Activated CD8-positive, alpha-beta T cell treated with anti-CD3 and anti-CD28 coated beads, Interleukin-2, amount 10 ng/mL, durations not matched to agents 7 days and 5 days (primary cell): ENCODE measurements around the gene VENTX. TPM values are rescaled to one million over a fixed set of nuclear protein-coding genes. Genes with fewer than 3 reads are reported as not detected.

Experiments used
- ATAC-seq: fragments of 150-1000 bp; cut with Tn5 transposase; one replicate; pipeline ENCODE4 v1.10.0; 2021; ENCODE audit warnings: moderate library complexity
- CTCF ChIA-PET: fragments of 350-600 bp; sonication (Branson Sonifier 250); formaldehyde crosslinking; loops from one replicate; lab custom pipeline; 2021; ENCODE audit warnings: antibody characterized with exemption; lab: Charles Lee
- POLR2A ChIA-PET: fragments of 350-600 bp; sonication (Branson Sonifier 250); formaldehyde crosslinking; loops from one replicate; lab custom pipeline; 2021; ENCODE audit warnings: antibody characterized with exemption; lab: Charles Lee
- DNase-seq: peaks from one replicate; pipeline ENCODE4 v3.0.0-alpha.2; 2020
- H3K27ac Mint-ChIP-seq: one replicate; pipeline ENCODE4 v1.8.0; 2021; ENCODE audit warnings: mild to moderate bottlenecking, mixed read lengths
- H3K27me3 Mint-ChIP-seq: one replicate; pipeline ENCODE4 v1.8.0; 2021; ENCODE audit warnings: low read depth, mixed read lengths
- H3K36me3 Mint-ChIP-seq: one replicate; pipeline ENCODE4 v1.8.0; 2021; ENCODE audit warnings: low read depth, mixed read lengths
- H3K4me1 Mint-ChIP-seq: one replicate; pipeline ENCODE4 v1.8.0; 2021; ENCODE audit warnings: low read depth, mixed read lengths
- H3K4me3 Mint-ChIP-seq: one replicate; pipeline ENCODE4 v1.8.0; 2021; ENCODE audit warnings: mild to moderate bottlenecking, mixed read lengths
- H3K9me3 Mint-ChIP-seq: one replicate; pipeline ENCODE4 v1.8.0; 2022; ENCODE audit warnings: mixed read lengths; ENCODE audit not compliant: insufficient read depth
- total RNA-seq, 2 experiments: library from RNA; stranded (reverse); gene quantifications; one replicate each; pipeline ENCODE4 v1.2.3, GENCODE V29; 2021

Gene VENTX
- total RNA-seq, 2 experiments from 2014 or later: not detected

DNA sequence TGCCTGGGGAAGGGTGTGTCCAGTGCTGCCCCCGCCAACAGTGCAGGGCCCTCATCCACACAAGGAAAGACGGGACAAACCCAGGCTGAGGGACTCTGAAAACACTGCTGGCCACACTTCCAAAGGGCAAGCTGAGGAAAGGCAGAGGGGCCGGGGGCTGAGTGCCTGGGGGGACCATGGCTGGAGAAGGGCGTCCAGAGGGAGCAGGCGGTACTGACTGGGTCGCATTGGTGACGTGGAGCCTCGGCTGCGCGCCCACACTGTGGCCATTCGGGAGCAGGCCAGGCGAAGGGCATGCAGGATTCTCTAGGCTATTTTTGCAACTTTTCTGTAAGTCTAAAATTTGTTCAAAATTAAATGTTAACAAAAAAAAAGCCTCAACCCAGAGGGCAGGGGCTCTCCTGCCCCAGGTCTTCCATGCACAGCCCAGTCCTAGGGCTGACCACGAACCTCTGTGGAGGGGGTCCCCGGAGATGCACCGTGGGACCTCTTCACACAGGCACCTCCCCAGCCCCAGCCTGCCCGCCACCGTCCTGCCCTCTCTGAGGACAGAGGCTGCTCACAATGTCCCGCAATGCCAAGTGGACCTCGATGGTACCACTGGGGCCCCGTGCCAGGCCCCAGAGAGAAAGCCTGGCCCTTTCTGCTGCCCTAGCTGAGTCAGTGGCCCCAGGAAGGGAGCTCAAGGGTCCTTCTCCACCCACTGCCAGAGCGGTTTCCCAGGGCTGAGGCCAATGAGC is 28.6 kb downstream of the VENTX start:
- Mint-ChIP-seq H3K4me3 (no peak overlapping the region), H3K9me3 (no peaks in the 10 kb centered on the region), H3K4me1 (peaks cover 41% of the 10 kb centered on the region), H3K27me3 (no peaks in the 10 kb centered on the region), H3K36me3 (peaks cover 23% of the 10 kb centered on the region), H3K27ac (no peak overlapping the region)
- no peak for ATAC-seq
- POLR2A ChIA-PET: interaction anchor here (1.2 kb wide), 1 partner anchor 10 kb away, joined by 4 read pairs; the partner anchor contains the start of gene ADAM8
- DNase-seq: no peak
- CTCF ChIA-PET: interaction anchor here (0.6 kb wide), 1 partner anchor 586 kb away, joined by 3 read pairs; no protein-coding TSS in a partner anchor

DNA sequence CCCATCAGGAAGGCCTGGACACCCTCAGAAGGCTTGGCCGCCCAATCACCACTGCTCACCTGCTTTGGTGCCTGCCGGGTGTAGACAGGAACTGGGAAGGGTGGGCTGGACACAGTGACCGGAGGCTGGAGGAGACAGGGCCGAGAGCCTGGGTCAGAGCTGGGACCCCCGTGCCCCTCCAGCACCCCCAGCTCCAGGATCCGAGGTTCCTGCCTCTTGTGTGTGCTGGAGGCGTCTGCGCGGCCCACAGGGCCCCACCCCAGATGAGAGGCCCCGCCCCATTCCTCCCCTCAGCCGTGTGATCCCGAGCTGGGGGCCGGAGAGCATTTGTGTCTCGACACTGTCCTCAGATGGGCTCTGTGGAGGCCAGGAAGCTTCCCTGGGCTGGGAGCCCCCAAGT is 29.6 kb downstream of the VENTX start:
- no peak for ATAC-seq

DNA sequence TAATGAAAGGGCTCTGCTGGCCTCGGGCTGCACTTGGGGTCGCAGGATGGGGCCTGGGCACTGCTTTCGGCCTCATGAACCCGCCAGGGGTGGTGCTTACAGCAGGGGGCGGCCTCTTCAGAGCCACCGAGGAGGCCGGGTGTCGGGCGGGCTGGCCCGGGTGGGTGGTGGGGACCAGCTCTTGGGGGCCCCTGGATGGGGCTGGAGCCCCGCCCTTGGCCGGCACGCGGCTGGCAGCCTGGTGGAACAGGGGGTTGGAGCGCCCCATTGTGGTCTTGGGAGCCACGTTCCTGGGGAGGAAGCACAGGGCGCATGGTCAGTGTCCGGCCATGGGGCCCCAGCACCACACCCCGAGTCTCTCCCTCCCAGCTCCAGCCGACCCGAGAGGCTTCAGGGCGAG is 30.2 kb downstream of the VENTX start:
- H3K27ac Mint-ChIP-seq: no peak overlapping the region
- H3K36me3 Mint-ChIP-seq: peaks cover 24% of the 10 kb centered on the region
- ATAC-seq: no peak
- H3K4me1 Mint-ChIP-seq: peaks cover 31% of the 10 kb centered on the region
- H3K27me3 Mint-ChIP-seq: no peaks in the 10 kb centered on the region
- ChIA-PET CTCF (interaction anchor here (0.8 kb wide), 1 partner anchor 8 kb away, joined by 3 read pairs; the partner anchor contains the start of gene ADAM8), POLR2A (interaction anchor here (1.2 kb wide), 1 partner anchor 9 kb away, joined by 4 read pairs; the partner anchor contains the start of gene ADAM8)
- no peak for DNase-seq
- H3K9me3 Mint-ChIP-seq: no peaks in the 10 kb centered on the region
- no peak overlapping the region for H3K4me3 Mint-ChIP-seq

More for the DNA sequence above, 29.6 kb downstream of the VENTX start:
- no peak overlapping the region for H3K4me3 Mint-ChIP-seq
- ChIA-PET POLR2A (interaction anchor here (1.2 kb wide), 1 partner anchor 9 kb away, joined by 4 read pairs; the partner anchor contains the start of gene ADAM8), CTCF (interaction anchor here (0.8 kb wide), 1 partner anchor 9 kb away, joined by 3 read pairs; the partner anchor contains the start of gene ADAM8)
- H3K9me3 Mint-ChIP-seq: no peaks in the 10 kb centered on the region
- no peaks in the 10 kb centered on the region for H3K27me3 Mint-ChIP-seq
- peaks cover 27% of the 10 kb centered on the region for H3K36me3 Mint-ChIP-seq
- no peak overlapping the region for H3K27ac Mint-ChIP-seq
- peaks cover 36% of the 10 kb centered on the region for H3K4me1 Mint-ChIP-seq
- no peak for DNase-seq

DNA sequence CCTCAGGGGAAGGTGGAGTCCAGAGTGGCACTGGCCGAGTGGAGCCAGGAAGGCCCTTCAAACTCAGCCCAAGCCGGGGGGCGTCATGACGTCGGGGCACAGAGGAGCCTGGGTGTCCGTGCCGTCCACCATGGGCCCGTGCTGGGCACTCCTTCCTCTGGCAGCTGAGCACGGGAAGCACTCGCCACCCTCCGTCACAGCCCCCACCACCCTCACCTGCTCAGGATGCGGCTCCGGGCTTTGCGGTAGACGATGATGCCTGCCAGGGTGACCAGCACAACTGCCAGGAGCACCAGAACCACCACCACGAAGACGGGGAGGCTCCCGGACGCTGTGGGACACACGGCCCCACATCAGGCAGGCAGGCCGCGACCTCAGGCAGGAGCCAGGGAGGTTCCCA is 30.9 kb downstream of the VENTX start:
- H3K4me3 Mint-ChIP-seq: no peak overlapping the region
- peaks cover 21% of the 10 kb centered on the region for H3K36me3 Mint-ChIP-seq
- ChIA-PET CTCF (no interaction called here), POLR2A (no interaction called here)
- DNase-seq (no peak), ATAC-seq (no peak)
- H3K4me1 Mint-ChIP-seq: peaks cover 24% of the 10 kb centered on the region
- H3K9me3 Mint-ChIP-seq: no peaks in the 10 kb centered on the region
- no peak overlapping the region for H3K27ac Mint-ChIP-seq
- no peaks in the 10 kb centered on the region for H3K27me3 Mint-ChIP-seq

DNA sequence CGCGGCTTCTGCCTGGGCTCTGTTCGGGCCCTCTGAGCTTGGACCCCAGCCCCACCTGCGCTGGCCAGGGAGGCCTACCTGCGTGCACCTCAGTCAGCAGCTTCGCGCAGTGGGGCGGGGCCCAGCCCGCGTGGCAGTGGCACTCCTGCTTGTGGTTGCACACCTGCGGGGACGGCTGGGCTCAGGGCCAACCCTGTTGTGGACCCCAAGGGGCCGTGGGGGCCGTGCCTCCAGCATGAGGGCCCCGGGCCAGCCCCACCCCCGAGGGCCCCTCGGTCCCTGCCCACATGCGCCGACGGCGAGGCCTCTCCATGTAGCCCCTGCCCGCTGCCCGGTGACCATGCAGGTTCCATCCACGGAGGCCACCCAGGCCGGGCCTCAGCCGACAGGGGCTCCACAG is 31.7 kb downstream of the VENTX start:
- no peak for ATAC-seq
- POLR2A ChIA-PET: interaction anchor here (0.9 kb wide), 1 partner anchor 34 kb away, joined by 3 read pairs; no protein-coding TSS in a partner anchor
- H3K36me3 Mint-ChIP-seq: peaks cover 19% of the 10 kb centered on the region

DNA sequence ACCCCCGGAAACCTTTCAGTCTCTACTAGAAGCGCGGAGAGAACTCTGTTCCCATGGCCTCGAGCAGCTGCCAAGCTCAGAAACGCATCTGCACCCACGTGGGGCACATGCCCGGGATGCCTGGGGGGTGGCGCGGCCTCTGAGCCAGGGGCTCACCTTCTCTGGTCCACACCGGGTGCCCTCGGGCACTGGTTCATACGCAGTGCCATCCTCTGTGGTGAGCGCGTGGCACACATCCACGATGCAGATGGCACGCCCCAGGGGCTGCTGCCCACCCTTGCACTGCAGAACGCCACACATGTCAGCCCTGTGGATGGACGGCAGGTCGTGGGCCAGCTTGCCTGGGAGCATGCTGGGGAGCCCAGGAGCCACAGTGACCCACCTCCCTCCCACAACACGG is 32.5 kb downstream of the VENTX start:
- Mint-ChIP-seq H3K4me3 (no peak overlapping the region), H3K4me1 (peaks cover 17% of the 10 kb centered on the region), H3K36me3 (peaks cover 22% of the 10 kb centered on the region), H3K27ac (no peak overlapping the region), H3K27me3 (no peaks in the 10 kb centered on the region), H3K9me3 (no peaks in the 10 kb centered on the region)
- DNase-seq: no peak
- ChIA-PET POLR2A (no interaction called here), CTCF (no interaction called here)
- ATAC-seq: no peak

More for the DNA sequence above, 31.7 kb downstream of the VENTX start:
- Mint-ChIP-seq H3K9me3 (no peaks in the 10 kb centered on the region), H3K27ac (no peak overlapping the region), H3K27me3 (no peaks in the 10 kb centered on the region), H3K4me3 (no peak overlapping the region), H3K4me1 (peaks cover 16% of the 10 kb centered on the region)
- DNase-seq: no peak
- CTCF ChIA-PET: no interaction called here

DNA sequence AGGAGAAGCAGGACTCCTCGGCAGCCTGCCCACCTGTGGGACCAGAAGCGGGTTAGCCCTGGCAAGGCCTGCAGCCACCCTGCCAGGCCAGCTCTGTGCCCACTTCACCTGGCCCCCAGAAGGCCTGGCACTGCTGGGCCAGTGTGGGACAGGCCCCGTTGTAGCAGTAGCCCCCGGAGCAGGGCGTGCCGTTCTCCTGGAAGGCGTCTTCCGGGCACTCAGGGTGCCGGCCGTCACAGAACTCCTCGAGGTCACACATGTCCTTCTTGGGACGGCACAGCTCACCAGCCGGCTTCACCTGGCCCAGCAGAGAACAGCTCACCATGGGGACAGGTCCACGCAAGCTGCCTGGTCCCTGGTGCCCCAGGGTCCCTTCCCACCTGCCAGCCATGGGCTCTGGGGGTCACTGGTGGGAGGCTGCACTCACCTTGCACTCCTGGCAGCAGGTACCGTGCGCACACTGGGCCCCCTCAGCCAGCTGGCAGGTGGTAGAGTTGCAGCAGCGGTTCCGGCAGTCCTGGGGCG is 33.2 kb downstream of the VENTX start:
- ChIA-PET CTCF (no interaction called here), POLR2A (no interaction called here)
- no peak overlapping the region for H3K4me3 Mint-ChIP-seq
- DNase-seq: no peak
- peaks cover 15% of the 10 kb centered on the region for H3K36me3 Mint-ChIP-seq
- no peak for ATAC-seq
- H3K27me3 Mint-ChIP-seq: no peaks in the 10 kb centered on the region
- H3K27ac Mint-ChIP-seq: no peak overlapping the region
- H3K4me1 Mint-ChIP-seq: peaks cover 15% of the 10 kb centered on the region
- H3K9me3 Mint-ChIP-seq: no peaks in the 10 kb centered on the region

DNA sequence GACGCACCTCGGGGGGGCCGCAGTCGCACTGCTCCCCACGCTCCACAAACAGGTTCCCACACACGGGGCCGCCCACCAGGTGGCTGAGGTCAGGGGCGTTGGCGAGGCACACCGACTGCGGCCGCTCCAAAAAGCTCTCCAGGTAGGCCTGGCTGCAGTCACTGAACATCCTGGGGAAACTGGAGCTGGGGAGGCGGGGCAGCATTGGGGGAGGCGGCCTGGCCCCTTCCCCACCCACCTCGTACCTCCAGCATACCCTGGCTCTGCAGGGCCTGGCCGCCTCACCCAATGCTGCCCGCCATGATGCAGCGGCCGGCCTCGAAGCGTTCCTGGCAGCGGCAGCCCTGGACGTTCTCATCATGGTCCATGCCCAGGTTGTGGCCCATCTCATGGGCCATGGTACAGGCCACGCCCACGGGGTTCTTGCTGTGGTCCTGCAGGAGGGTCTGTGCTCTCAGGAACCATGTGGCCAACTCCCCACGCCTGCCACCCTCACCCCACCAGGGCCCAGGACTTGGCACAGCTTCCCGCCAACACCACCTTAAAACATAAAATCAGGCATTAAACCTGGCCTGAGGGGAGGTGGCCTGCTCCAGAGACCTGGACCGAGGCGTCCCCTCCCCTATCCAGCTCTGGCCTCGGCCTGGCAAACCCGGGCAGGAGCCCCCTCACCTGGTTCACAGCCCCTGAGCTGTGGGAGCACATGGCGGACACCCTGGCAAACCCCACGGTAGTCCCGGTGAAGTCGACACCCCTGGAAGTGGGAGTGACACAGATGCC is 34.1 kb downstream of the VENTX start:
- H3K4me3 Mint-ChIP-seq: no peak overlapping the region
- ChIA-PET CTCF (interaction anchor here (1.1 kb wide), 1 partner anchor 9 kb away, joined by 3 read pairs; no protein-coding TSS in a partner anchor), POLR2A (interaction anchor here (1.4 kb wide), 1 partner anchor 8 kb away, joined by 5 read pairs; no protein-coding TSS in a partner anchor)
- H3K27me3 Mint-ChIP-seq: no peaks in the 10 kb centered on the region
- H3K9me3 Mint-ChIP-seq: no peaks in the 10 kb centered on the region
- H3K36me3 Mint-ChIP-seq: peaks cover 12% of the 10 kb centered on the region
- H3K4me1 Mint-ChIP-seq: peaks cover 17% of the 10 kb centered on the region
- DNase-seq (no peak), ATAC-seq (no peak)
- H3K27ac Mint-ChIP-seq: no peak overlapping the region

DNA sequence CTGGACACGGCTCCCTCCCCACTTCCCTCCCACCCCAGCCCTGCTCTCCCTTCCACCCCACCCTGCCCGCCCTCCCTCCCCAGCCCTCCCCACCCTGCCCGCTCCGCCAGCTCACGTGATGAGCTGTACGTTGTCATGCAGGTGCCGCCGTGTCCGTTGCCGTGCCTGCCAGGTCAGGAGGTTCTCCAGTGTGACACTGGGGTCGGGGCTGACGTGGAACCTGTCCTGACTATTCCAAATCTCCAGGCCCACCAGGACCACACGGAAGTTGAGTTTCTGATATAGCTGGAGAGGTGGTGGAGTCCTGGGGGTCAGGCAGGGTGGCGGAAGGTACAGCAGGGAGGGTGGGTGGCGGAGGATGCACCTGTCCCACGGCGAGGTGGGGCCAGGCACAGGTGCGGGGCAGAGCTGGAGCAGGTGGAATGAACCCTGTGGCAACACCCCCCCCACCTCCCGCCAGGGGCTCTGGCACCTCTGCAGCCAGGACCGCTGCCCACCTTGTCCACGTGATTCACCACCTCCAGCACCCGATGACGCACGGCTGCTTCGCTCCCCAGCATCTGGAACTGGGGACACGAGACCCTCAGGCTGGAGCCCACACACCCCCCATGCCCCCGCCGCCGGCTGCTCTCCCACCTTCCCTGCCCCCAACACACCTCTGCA is 34.8 kb downstream of the VENTX start:
- POLR2A ChIA-PET: interaction anchor here (1.4 kb wide), 1 partner anchor 9 kb away, joined by 5 read pairs; no protein-coding TSS in a partner anchor
- H3K27me3 Mint-ChIP-seq: no peaks in the 10 kb centered on the region
- H3K4me1 Mint-ChIP-seq: peaks cover 21% of the 10 kb centered on the region
- CTCF ChIA-PET: interaction anchor here (1.1 kb wide), 1 partner anchor 10 kb away, joined by 3 read pairs; no protein-coding TSS in a partner anchor
- H3K36me3 Mint-ChIP-seq: peaks cover 12% of the 10 kb centered on the region
- H3K9me3 Mint-ChIP-seq: no peaks in the 10 kb centered on the region
- no peak for DNase-seq
- H3K27ac Mint-ChIP-seq: no peak overlapping the region
- no peak overlapping the region for H3K4me3 Mint-ChIP-seq
- no peak for ATAC-seq

DNA sequence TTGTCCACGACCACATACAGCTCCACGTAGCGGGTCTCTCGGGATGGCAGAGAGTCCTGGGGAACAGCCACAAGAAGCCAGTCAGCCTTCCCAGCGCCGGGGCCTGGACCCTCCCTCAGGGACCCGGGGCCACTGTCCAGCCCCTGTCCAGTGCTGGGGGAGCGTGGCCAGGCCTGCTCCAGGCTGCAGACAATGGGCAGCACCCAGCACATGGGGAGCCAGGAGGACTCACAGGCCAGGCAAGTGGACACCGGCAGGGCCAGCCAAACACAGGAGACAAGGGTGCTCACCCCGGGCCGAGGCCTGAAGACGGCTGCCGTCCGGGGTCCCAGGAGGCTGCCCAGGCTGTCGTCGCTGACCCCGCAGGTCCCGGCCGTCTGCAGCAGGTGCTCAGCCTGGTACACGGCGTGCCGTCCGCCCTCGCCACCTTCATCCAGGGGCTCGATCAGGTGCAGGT is 35.3 kb downstream of the VENTX start:
- no peak for ATAC-seq
- Mint-ChIP-seq H3K36me3 (peaks cover 12% of the 10 kb centered on the region), H3K4me3 (no peak overlapping the region), H3K27ac (no peak overlapping the region), H3K27me3 (no peaks in the 10 kb centered on the region), H3K4me1 (peaks cover 27% of the 10 kb centered on the region), H3K9me3 (no peaks in the 10 kb centered on the region)
- ChIA-PET POLR2A (interaction anchor here (1.4 kb wide), 1 partner anchor 9 kb away, joined by 5 read pairs; no protein-coding TSS in a partner anchor), CTCF (interaction anchor here (1.1 kb wide), 1 partner anchor 11 kb away, joined by 3 read pairs; no protein-coding TSS in a partner anchor)
- no peak for DNase-seq
